Nephron (organoid): ENCODE data around the gene FLT3LG.
"Not testable (repeated sequence)": the region's sequence is repeated elsewhere in the genome, so short reads cannot be mapped to it uniquely, and the experiment has no call there.

Experiments used
- H3K27ac Mint-ChIP-seq, 3 experiments: 2 replicates each; pipeline ENCODE4 v1.8.0; 2020; ENCODE audit warnings: mixed read lengths in 3 of 3, mild to moderate bottlenecking in 2 of 3, moderate library complexity in 1 of 3
- H3K27me3 Mint-ChIP-seq: 2 replicates; pipeline ENCODE4 v1.8.0; 2021; ENCODE audit warnings: low read depth, mild to moderate bottlenecking, moderate library complexity, mixed read lengths
- H3K36me3 Mint-ChIP-seq: 2 replicates; pipeline ENCODE4 v1.8.0; 2020; ENCODE audit warnings: low read depth, mixed read lengths
- H3K4me1 Mint-ChIP-seq: 2 replicates; pipeline ENCODE4 v1.8.0; 2020; ENCODE audit warnings: mixed read lengths
- H3K4me3 Mint-ChIP-seq, 3 experiments: 2 replicates each; pipeline ENCODE4 v1.8.0; 2020; ENCODE audit warnings: mild to moderate bottlenecking in 3 of 3, mixed read lengths in 3 of 3, moderate library complexity in 2 of 3
- H3K9me3 Mint-ChIP-seq: 2 replicates; pipeline ENCODE4 v1.8.0; 2020; ENCODE audit warnings: mixed read lengths
- CTCF ChIP-seq, 3 experiments: fragments of 200-600 bp; sonication (generic); IDR thresholded peaks; one replicate each; pipeline ENCODE4 v1.5.0; 2021; ENCODE audit warnings: antibody characterized with exemption in 3 of 3; ENCODE audit not compliant: unreplicated experiment in 3 of 3

FLT3LG gene

GRCh38 chr19:49442354-49442753 lies 31.7 kb upstream of the FLT3LG start:
- Mint-ChIP-seq H3K27ac (peak overlapping the region; percentile 44 to 88 (median 73)), H3K4me3 (peak overlapping the region; percentile 79 to 82 (median 82)), H3K4me1 (peaks cover 27% of the 10 kb centered on the region), H3K9me3 (no peaks in the 10 kb centered on the region), H3K27me3 (peaks cover 68% of the 10 kb centered on the region), H3K36me3 (peaks cover 3% of the 10 kb centered on the region)
- TF ChIP-seq CTCF (IDR thresholded peaks at IDR 0.05; ENCODE audit: unreplicated experiment in 3 of 3) = no peak

GRCh38 chr19:49442771-49443365 lies 31.1 kb upstream of the FLT3LG start:
- H3K4me3 Mint-ChIP-seq = peak overlapping the region; percentile 79 to 82 (median 82)
- H3K9me3 Mint-ChIP-seq = no peaks in the 10 kb centered on the region
- peaks cover 27% of the 10 kb centered on the region for H3K4me1 Mint-ChIP-seq
- peak overlapping the region; percentile 44 to 88 (median 73) for H3K27ac Mint-ChIP-seq
- H3K36me3 Mint-ChIP-seq = peaks cover 3% of the 10 kb centered on the region
- no peak for TF ChIP-seq CTCF (IDR thresholded peaks at IDR 0.05; ENCODE audit: unreplicated experiment in 3 of 3)
- H3K27me3 Mint-ChIP-seq = peaks cover 62% of the 10 kb centered on the region

GRCh38 chr19:49443366-49444099 lies 30.5 kb upstream of the FLT3LG start:
- H3K27me3 Mint-ChIP-seq = peaks cover 56% of the 10 kb centered on the region
- peak; percentile 89 to 98 (median 91) for TF ChIP-seq CTCF (IDR thresholded peaks at IDR 0.05; ENCODE audit: unreplicated experiment in 3 of 3)
- no peaks in the 10 kb centered on the region for H3K9me3 Mint-ChIP-seq
- peak overlapping the region; percentile 44 to 88 (median 73) for H3K27ac Mint-ChIP-seq
- H3K4me3 Mint-ChIP-seq = peak overlapping the region; percentile 79 to 82 (median 82)
- H3K4me1 Mint-ChIP-seq = peaks cover 20% of the 10 kb centered on the region
- H3K36me3 Mint-ChIP-seq = peaks cover 9% of the 10 kb centered on the region

GRCh38 chr19:49444100-49444700 lies 29.8 kb upstream of the FLT3LG start:
- H3K4me3 Mint-ChIP-seq = peak overlapping the region; percentile 79 to 82 (median 82)
- peak overlapping the region; percentile 44 to 88 (median 73) for H3K27ac Mint-ChIP-seq
- peaks cover 17% of the 10 kb centered on the region for H3K4me1 Mint-ChIP-seq
- H3K36me3 Mint-ChIP-seq = peaks cover 15% of the 10 kb centered on the region
- peaks cover 49% of the 10 kb centered on the region for H3K27me3 Mint-ChIP-seq
- H3K9me3 Mint-ChIP-seq = not testable (repeated sequence)

- H3K27ac Mint-ChIP-seq = peak overlapping the region in 1 of 3 experiments; percentile 28
- peak overlapping the region; percentile 22 to 58 (median 51) for H3K4me3 Mint-ChIP-seq
- H3K9me3 Mint-ChIP-seq = no peaks in the 10 kb centered on the region
- H3K4me1 Mint-ChIP-seq = peaks cover 12% of the 10 kb centered on the region
- H3K36me3 Mint-ChIP-seq = peaks cover 28% of the 10 kb centered on the region
- peaks cover 31% of the 10 kb centered on the region for H3K27me3 Mint-ChIP-seq
- no peak for TF ChIP-seq CTCF (IDR thresholded peaks at IDR 0.05; ENCODE audit: unreplicated experiment in 3 of 3)
Measured at GRCh38 chr19:49445997-49446396, 28.0 kb upstream of the FLT3LG start.
